PC-9 (cell line): Measurements from ENCODE around the gene DIAPH3. TPM values are rescaled to one million over a fixed set of nuclear protein-coding genes. Genes with fewer than 3 reads are reported as not detected.

Experiments used
- BruUV-seq: library from RNA; stranded (reverse); fragments of 400-500 nt; replicated peaks from 2 replicates; lab custom pipeline; 2021; lab: Mats Ljungman, UMichigan
- CTCF ChIA-PET: fragments of 300-600 bp; sonication (Branson Sonifier 250); formaldehyde crosslinking; loops from one replicate; lab custom pipeline; 2022; ENCODE audit warnings: antibody characterized with exemption; lab: Charles Lee
- POLR2A ChIA-PET: fragments of 300-600 bp; sonication (Branson Sonifier 250); formaldehyde crosslinking; loops from one replicate; lab custom pipeline; 2022; ENCODE audit warnings: antibody characterized with exemption; ENCODE audit not compliant: unreplicated experiment; lab: Charles Lee
- DNase-seq, 2 experiments: peaks; one replicate each; pipeline versions ENCODE4 v3.0.0 to v3.0.0-alpha.2; 2015 to 2022; ENCODE audit warnings: mixed read lengths in 1 of 2
- H2AFZ ChIP-seq: fragments of 200-600 bp; sonication (generic); 2 replicates; pipeline ENCODE4 v1.8.1; 2017; ENCODE audit warnings: antibody characterized with exemption
- H3F3A ChIP-seq: fragments of 200-600 bp; sonication (generic); 2 replicates; pipeline ENCODE4 v1.8.1; 2017; ENCODE audit warnings: antibody characterized with exemption, mild to moderate bottlenecking, low read depth; ENCODE audit not compliant: insufficient read depth
- H3K27ac ChIP-seq: fragments of 200-600 bp; sonication (generic); 2 replicates; pipeline ENCODE4 v1.6.1; 2016; ENCODE audit warnings: mixed run types
- H3K27me3 ChIP-seq: fragments of 200-600 bp; sonication (generic); 2 replicates; pipeline ENCODE4 v1.6.1; 2016; ENCODE audit warnings: low read depth, mixed run types; ENCODE audit not compliant: insufficient read depth
- H3K36me3 ChIP-seq: fragments of 200-600 bp; sonication (generic); 2 replicates; pipeline ENCODE4 v1.6.1; 2016; ENCODE audit warnings: low read depth, mixed run types
- H3K4me1 ChIP-seq: fragments of 200-600 bp; sonication (generic); replicated peaks from 2 replicates; pipeline ENCODE4 v1.6.1; 2016; ENCODE audit warnings: mixed run types; ENCODE audit not compliant: insufficient read depth
- H3K4me2 ChIP-seq: fragments of 200-600 bp; sonication (generic); 2 replicates; pipeline ENCODE4 v1.6.1; 2017; ENCODE audit warnings: mixed run types
- H3K4me3 ChIP-seq: fragments of 200-600 bp; sonication (generic); 2 replicates; pipeline ENCODE4 v1.6.1; 2016; ENCODE audit warnings: mixed run types
- H3K79me2 ChIP-seq: fragments of 200-600 bp; sonication (generic); 2 replicates; pipeline ENCODE4 v1.6.1; 2017; ENCODE audit warnings: low read depth, mixed run types
- H3K9me2 ChIP-seq: fragments of 200-600 bp; sonication (generic); 2 replicates; pipeline ENCODE4 v1.8.1; 2017; ENCODE audit warnings: mild to moderate bottlenecking; ENCODE audit not compliant: insufficient read depth
- H3K9me3 ChIP-seq: fragments of 200-600 bp; sonication (generic); 2 replicates; pipeline ENCODE4 v1.8.1; 2016; ENCODE audit warnings: low read depth; ENCODE audit not compliant: insufficient read depth
- H4K20me1 ChIP-seq: fragments of 200-600 bp; sonication (generic); 2 replicates; pipeline ENCODE4 v1.8.1; 2017; ENCODE audit not compliant: insufficient read depth
- CTCF ChIP-seq: fragments of 200-600 bp; sonication (generic); conservative IDR thresholded peaks from 2 replicates; pipeline ENCODE4 v1.6.1; 2017; ENCODE audit warnings: mixed run types, antibody characterized with exemption, mild to moderate bottlenecking, moderate library complexity
- EZH2 ChIP-seq: fragments of 200-600 bp; sonication (generic); IDR thresholded peaks from 2 replicates; pipeline ENCODE4 v1.8.0; 2017; ENCODE audit warnings: antibody characterized with exemption, low read depth
- intact Hi-C: fragments of 100-400 bp; cut with micrococcal nuclease; formaldehyde crosslinking; loops from one replicate; pipeline ENCODE4 v1.10.0; 2022; ENCODE audit not compliant: unreplicated experiment
- total RNA-seq: library from RNA; stranded (reverse); gene quantifications from 2 replicates; pipeline ENCODE4 v1.2.3, GENCODE V29; 2021

Gene DIAPH3
- total RNA-seq, 1 experiment from 2014 or later, result 39.3 TPM

DNA sequence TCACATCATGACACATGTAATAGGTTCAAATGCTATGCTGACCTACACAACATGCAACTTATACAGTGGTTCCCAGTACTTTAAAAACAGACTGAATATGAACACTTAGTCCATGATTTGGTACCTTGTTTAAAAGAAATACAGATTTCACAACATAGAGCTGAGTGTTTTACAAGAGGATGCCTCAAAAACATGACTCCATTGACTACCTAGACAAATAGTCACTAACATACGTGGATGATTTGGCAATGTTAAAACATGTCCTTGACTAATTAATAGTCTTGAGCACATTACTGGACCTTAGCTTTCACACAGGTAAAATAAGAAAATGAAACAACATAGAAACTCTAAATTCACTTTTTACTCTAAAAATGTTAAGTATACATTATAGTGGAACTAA is 300.1 kb downstream of the DIAPH3 start:
- no peak overlapping the region for H2AFZ ChIP-seq
- H3K27ac ChIP-seq, result no peak overlapping the region
- H4K20me1 ChIP-seq, result no peaks in the 10 kb centered on the region
- H3F3A ChIP-seq, result no peaks in the 10 kb centered on the region
- no peak for DNase-seq
- no peak overlapping the region for H3K4me2 ChIP-seq
- intact Hi-C loops, result no loop called here
- no peak overlapping the region for H3K4me3 ChIP-seq
- H3K9me2 ChIP-seq, result no peaks in the 10 kb centered on the region
- ChIA-PET CTCF (no interaction called here), POLR2A (no interaction called here)
- no peaks in the 10 kb centered on the region for H3K79me2 ChIP-seq
- H3K9me3 ChIP-seq, result no peaks in the 10 kb centered on the region
- H3K27me3 ChIP-seq, result no peaks in the 10 kb centered on the region
- no peaks in the 10 kb centered on the region for H3K4me1 ChIP-seq
- H3K36me3 ChIP-seq, result no peaks in the 10 kb centered on the region
- no peak for TF ChIP-seq CTCF
- no peak for TF ChIP-seq EZH2
- BruUV-seq, result no TSS peak

DNA sequence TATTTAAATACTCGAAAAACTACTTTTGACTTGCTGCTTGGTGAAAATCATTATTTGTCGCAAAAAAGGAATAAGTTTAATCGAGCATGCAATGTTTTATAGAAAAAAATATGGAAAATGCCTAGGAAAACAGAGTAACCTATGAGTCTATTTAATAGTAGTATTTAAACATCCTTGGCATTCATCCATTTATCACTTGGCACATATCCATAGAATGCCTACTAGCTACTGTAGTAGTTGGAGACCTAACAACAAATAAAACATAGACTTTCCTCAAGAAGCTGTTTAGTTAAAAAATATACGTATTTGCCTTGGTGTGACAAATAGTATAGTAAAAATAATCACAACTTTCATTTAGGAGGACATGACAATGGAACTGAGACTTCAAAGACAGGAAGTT is 302.1 kb downstream of the DIAPH3 start:
- Histone ChIP-seq H3K27ac (no peak overlapping the region), H3F3A (no peaks in the 10 kb centered on the region), H2AFZ (no peak overlapping the region), H3K4me1 (no peaks in the 10 kb centered on the region), H3K79me2 (no peaks in the 10 kb centered on the region), H3K9me2 (no peaks in the 10 kb centered on the region), H3K36me3 (no peaks in the 10 kb centered on the region), H3K27me3 (no peaks in the 10 kb centered on the region), H3K9me3 (no peaks in the 10 kb centered on the region), H3K4me2 (no peak overlapping the region), H4K20me1 (no peaks in the 10 kb centered on the region), H3K4me3 (no peak overlapping the region)
- ChIA-PET POLR2A (no interaction called here), CTCF (no interaction called here)
- intact Hi-C loops, result no loop called here
- TF ChIP-seq CTCF, result no peak
- TF ChIP-seq EZH2, result no peak
- BruUV-seq, result no TSS peak
- DNase-seq, result no peak

DNA sequence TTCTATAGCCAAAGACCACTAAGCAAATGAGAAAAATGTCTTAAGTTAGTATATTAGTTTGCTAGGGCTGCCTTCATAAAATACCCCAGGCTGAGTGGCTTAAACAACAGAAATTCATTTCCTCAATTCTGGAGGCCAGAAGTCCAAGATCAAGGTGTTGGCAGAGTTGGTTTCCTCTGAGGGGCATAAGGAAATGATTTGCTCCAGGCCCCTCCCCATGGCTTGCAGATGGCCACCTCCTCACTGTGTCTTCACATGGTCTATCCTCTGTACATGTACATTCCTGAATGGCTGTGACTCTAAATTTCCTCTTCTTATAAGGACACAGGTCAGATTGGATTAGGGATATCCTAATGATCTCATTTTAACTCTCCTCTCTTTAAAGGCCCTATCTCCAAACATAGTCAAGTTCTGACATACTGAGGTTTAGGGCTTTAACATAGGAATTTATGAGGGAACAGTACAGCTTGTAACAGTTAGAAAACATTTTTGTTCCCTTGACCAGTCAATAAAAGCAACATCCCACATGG is 307.4 kb downstream of the DIAPH3 start:
- intact Hi-C loops, result no loop called here
- no peak overlapping the region for H3K4me3 ChIP-seq
- H3F3A ChIP-seq, result no peaks in the 10 kb centered on the region
- no peaks in the 10 kb centered on the region for H3K36me3 ChIP-seq
- no peaks in the 10 kb centered on the region for H3K27me3 ChIP-seq
- H3K79me2 ChIP-seq, result no peaks in the 10 kb centered on the region
- no TSS peak for BruUV-seq
- no peak overlapping the region for H3K27ac ChIP-seq
- ChIA-PET POLR2A (no interaction called here), CTCF (no interaction called here)
- H4K20me1 ChIP-seq, result no peaks in the 10 kb centered on the region
- no peak for TF ChIP-seq CTCF
- TF ChIP-seq EZH2, result no peak
- no peaks in the 10 kb centered on the region for H3K9me2 ChIP-seq
- no peak overlapping the region for H3K4me2 ChIP-seq
- H2AFZ ChIP-seq, result no peak overlapping the region
- H3K4me1 ChIP-seq, result no peaks in the 10 kb centered on the region
- no peaks in the 10 kb centered on the region for H3K9me3 ChIP-seq
- no peak for DNase-seq
